ENCODE results near the gene TAAR5.

DNA sequence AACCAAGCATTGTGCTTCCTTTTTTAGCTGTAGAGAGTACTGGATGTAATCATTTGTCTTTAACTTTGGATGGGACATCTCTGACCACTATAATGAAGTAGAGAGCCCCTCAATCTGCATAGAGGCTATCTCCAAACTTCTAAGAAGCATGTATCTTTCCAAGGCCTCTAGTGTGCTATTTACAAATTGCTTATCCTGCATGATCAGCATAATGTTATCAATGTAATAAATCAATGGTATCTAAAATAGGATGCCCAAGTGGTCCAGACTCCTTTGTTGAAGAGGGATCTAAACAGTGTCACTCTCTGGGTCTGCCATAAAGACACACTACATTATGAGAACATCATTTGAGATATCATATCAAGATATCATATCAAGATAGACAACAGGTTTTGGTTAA lies 44.7 kb downstream of the TAAR5 start:
- TF ChIP-seq, protein P1, sequence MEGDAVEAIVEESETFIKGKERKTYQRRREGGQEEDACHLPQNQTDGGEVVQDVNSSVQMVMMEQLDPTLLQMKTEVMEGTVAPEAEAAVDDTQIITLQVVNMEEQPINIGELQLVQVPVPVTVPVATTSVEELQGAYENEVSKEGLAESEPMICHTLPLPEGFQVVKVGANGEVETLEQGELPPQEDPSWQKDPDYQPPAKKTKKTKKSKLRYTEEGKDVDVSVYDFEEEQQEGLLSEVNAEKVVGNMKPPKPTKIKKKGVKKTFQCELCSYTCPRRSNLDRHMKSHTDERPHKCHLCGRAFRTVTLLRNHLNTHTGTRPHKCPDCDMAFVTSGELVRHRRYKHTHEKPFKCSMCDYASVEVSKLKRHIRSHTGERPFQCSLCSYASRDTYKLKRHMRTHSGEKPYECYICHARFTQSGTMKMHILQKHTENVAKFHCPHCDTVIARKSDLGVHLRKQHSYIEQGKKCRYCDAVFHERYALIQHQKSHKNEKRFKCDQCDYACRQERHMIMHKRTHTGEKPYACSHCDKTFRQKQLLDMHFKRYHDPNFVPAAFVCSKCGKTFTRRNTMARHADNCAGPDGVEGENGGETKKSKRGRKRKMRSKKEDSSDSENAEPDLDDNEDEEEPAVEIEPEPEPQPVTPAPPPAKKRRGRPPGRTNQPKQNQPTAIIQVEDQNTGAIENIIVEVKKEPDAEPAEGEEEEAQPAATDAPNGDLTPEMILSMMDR (IDR thresholded peaks at IDR 0.05): no peak
- TF ChIP-seq POLR2A (IDR thresholded peaks at IDR 0.05): no peak
- no peak for TF ChIP-seq EP300 (IDR thresholded peaks at IDR 0.05)
